ENCODE results near the gene DSTN.

The DSTN gene

DNA sequence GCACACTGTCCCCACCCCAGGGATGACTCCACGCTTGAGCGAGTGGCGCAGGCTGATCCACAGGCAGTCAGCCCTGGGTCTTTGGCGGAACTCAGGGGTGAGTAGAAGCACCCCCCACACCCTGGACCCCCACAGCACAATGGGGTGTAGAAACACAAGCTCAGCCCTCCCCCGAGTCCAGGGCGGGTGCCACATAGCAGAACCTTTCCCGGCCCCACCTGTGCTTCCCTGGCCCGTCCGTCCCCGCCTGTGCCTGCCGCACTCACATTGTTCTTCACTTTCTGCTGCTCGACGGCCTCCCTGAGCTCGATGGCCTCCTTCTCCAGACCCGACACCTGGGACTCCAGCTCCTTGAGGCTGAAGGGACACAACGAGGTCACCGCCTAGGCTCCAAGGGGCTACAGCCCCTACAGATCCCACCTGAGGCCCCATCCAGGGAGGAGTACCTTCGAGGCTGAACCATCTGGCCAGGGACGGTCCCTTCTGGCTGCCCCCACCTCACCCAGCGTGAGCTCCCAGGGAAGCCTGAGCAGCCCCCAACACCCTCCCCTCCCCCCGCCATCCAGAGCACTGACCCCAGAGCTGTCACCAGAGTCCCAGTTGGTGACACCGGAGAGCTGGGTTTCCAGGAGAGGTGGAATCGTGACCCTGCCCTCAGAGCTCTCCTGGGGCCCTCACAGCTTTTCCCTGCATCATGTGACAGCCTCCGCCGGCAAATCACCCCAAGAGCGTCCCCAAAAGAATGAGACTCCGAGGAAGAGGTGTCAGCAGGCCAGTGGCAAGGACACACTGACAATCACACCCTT is 55.6 kb downstream of the DSTN start:
- DNase-seq (ENCODE audit: low spot score): no peak

DNA sequence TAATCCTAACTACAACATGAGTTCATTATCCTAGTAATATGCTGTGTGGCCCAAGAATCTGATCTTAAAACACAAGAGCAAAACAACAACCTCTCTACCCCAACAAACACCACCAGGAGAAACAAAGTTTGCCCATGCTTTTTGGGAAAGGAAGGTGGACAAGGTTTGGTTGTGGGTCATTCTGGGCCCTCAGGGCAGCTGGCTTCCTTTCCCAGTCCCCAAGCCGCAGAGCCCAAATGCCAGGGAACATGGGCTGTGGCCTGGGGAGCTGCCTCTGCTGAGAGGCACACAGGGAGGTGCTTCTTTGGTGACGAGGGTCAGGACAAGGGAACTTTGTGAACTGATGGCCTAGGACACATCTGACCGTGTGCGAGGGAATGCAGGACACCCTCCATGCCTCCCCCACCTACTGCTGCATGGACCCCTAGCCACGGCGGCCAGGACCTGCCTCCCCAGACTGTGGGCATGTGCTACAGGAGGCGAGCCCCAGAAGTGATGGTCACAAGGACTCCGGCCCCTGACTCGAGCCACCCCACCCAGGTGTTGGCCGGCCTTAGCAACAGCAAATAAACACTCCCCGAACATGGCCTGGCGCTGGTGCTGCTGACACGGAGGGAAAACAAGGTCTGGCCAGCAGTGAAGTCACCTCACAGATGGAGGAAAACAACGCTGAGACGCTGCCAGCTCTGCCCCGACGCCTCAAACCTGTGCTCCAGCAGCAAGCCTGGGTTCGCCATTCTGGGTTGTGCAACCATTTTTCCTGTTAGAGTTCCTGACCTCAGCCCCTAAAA is 56.5 kb downstream of the DSTN start:
- DNase-seq (ENCODE audit: low spot score): no peak

DNA sequence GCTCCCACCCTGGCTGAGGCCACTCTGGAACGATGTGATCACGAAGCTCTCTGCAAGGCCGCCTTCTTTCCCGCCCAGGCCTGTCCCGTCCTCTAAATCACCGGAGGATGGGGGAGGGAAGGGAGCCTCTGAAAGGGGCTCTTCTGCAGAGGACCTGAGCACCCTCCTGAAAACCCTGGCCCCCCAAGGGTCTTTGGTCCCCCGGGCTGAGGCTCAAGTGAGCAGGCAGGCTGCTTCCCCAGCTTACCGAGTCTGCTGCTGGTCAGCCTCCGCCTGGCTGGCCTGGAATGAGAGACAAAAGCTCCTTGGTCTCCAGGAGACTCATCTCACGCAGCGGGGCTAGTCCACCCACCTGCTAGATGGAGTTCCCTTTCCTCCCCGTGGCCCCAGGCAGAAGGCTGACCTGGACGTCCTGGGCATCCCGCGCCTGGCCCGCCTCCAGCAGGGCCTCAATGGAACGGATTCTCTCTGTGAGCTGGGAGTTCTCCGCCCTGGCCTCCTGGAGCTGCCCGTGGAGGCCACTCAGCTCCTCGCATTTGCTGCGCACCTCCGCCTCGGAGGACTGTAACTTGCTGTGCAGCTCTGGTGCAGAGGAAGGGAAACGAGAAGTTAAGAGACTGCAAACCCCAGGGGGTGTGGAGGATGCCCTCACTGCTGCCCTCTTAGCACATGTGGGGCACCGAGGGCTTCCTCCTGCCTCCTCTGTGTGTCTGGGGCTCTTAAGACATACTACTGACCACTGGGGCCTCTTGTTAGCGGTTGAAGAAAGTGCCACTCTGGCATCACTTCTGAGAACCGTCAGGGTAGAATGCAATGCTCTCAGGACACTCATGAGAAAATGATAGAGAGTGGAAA is 57.5 kb downstream of the DSTN start:
- DNase-seq (ENCODE audit: low spot score): no peak

DNA sequence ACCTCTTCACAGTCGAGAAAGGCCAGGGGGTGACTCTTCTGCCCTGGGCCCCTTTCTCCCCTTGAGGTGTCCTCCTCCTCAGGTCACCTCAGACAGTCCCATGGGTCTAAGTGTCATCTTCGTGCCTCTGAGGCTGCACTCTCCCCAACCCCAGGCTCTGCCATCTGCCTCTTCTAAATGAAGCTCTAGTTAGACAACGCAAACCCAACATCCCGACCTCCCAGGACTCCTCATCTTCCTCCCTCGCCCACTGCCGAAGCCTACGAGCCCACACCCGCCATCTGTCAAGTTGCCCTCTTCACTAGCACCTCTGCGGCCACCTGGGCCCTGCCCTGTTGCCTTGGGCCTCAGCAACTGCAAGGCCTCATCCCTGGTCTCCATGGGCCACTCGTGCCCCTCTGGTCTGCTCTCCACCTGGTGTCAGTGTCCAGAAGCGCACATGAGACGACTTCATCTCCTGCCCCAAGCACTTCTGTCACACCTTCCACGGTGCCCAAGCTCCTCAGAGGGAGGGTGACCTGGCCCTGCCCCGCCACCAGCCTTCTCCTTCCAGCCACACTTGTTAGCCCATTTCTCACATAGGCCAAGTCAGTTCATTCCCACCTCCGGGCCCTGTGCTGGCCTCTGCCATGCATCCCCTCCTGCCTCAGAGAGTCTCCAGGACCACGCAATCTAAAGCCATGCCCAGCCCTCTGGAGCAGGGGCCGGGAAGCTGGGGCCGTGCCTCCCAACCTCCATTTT is 58.4 kb downstream of the DSTN start:
- DNase-seq (ENCODE audit: low spot score): no peak

DNA sequence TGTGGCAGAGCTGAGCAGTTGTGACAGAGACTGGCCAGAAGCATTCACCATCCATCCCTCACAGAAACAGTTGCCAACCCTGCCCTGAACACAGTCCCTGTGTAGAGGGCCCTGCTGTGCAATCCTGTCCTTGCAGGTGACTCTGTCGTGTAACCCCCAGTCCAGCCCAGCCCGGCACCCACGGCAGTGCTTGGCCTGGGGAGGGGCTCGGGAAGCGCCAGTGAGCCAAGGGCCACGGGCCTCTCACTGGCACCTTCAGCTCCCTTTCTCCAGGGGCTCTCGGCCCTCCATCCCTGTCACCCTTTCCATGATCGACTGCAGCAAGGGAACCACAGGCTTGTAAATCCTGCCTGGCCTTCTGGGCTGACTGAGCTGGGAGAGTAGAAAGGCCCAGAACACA is 59.1 kb downstream of the DSTN start:
- no peak for DNase-seq (ENCODE audit: low spot score)

DNA sequence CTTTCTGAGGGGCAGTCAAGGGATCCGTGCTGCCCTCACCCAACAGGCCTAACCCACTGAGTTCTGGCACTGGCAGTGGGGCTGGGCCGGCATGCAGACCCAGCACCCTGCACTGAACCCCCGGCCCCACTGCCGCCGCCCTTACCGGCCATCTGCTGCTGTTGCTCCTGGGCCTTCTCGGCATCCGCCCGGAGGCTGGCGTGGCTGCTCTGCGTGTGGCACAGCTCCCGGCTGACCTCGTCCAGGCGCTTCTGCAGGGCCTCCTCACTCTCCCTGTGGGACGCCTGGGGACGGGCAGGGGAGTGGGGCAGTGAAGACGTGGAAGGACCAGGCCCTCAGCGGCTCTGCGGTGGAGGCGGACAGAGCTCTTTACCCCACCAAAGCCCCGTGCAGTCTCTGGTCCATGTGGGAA is 59.8 kb downstream of the DSTN start:
- no peak for DNase-seq (ENCODE audit: low spot score)

DNA sequence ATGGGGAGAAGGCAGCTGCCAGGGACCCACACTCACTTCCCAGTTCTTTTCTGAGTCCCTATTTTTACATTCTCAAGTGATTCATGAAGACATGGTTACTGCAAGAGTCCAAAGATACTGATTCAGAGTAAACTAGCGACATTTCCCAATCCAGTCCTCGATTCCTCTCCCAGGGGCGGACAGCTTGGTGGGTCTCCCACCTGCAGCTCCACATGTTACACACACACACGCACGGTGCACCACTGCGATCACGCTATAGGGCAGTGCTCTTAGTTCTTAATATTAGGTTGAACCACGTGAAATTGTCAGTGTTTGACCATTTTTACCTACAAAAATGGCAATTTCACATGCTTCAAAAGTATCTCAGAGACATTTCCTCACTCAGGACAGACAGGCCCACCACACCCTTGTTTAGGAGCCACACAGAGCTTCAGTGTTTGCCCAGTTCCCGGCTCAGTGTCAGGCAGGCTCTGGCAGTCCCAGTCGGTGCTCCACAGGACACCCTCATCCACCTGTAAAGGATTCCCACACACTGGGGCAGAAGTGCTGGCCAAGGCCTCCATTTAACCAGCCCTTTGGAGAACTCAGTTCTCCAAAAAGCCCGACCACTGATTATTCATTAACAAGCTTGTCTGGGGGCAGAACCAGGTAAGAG is 60.4 kb downstream of the DSTN start:
- no peak for DNase-seq (ENCODE audit: low spot score)

DNA sequence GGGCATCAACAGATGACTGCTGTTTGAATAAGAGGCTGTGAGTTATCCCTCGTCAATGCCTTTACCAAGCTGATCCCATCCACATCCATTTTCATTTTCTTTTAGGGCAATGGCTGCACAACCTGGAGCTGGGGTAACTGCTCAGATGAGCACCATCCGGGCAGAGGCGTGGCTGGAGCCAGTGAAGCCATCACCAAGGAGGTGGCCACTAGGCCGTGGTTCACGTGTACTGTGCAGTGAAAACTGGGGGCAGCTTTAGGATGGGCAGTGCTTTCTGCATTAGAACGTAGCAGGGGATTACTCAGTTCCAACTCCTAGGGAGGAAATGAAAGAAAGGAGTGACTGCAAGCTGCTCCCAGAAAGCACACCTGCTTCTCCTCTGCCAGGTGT is 60.9 kb downstream of the DSTN start:
- DNase-seq (ENCODE audit: low spot score): no peak

DNA sequence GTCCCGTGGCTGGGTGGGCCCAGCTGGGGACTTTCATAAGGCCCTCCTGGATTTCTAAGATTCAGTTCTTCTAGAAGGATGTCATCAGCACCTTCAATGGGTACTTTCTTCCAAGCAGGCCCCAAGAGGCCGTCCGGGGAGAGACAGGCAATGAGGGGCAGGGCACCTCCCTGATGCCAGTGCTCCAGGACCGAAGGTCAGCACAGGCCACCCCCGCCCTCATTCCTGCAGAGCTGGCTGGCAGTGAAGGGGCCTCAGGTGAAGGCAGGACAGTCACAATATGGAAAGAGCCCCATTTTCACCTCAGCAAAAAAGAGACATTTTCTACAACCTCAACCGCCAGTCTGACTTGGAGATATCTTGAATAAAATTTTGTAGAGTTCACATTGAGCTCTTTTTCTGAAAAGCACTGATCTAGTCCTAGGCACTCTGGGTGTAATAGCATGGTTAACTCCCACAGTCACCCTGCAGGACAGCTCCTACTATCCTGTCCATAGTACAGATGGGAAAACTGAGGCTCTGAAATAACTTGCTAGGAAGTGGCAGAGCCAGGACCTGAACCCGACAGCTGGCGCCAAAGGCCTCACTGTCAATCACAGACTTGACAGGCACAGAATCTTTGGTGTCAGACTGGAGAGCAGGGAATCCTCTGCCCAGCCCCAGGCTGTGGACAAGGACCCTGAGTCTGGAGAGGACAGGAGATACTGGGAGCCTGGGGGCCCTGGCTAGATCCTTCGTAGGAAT is 61.9 kb downstream of the DSTN start:
- DNase-seq (ENCODE audit: low spot score): no peak

DNA sequence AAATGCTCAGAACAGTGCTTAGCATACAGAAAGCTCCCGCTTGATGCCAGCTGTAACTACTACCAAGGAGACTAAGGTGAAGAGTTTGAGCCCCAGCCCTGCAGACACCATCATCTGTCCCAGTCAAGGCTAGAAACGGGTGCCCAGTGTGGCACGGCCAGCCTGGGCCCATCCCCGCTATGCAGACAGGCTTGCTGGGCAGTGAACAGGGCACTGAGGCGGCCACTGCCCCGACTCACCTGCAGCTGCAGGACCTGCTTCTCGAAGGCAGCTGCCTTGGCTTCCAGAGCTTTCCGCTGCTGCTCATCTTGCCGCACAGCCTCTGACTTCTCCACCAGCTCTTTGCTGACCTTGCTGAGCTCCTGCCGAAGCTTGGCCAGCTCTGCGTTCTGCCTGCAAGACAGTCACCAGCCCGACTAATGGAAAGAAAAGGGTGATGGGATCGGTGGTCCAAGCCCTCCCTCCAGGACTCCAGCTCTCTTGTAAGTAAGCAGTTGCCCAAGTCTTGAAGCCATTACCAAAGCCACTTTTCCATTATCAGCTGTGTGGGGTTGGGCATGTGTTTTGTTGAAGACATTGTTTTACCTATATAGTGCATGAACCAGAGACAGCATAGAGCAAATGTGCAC is 63.5 kb downstream of the DSTN start:
- DNase-seq (ENCODE audit: low spot score): no peak

DNA sequence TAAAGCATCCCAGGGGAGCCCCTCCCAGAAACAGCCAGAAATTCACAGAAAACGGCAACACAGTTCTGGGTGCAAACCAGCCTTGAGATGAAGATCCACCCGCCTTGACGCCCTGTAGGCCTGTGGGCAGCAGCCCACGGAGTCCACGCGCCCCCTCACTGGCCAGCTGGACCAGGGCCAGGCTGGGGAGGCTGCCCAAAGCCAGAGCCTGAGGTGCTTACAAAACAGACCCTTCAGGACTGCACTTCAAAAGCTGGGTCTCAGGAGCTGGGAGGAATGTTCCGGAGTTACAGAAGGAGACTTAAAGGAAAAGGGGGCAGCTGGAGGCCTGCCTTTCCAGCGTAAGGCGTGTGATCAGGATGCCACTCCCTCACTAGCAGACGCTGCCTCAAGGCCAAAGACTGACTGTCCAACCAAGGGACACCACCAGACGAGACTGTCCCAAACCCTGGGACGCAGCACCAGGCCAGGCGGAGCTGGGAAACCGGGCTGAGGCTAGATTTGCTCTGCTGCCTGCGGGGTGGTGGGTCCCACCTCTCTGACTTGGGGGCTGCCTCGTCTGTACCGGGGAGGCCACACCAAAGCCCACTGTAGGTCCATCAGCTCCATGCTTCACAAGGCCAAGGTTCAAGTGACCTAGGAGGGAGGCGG is 64.1 kb downstream of the DSTN start:
- DNase-seq (ENCODE audit: low spot score): no peak

DNA sequence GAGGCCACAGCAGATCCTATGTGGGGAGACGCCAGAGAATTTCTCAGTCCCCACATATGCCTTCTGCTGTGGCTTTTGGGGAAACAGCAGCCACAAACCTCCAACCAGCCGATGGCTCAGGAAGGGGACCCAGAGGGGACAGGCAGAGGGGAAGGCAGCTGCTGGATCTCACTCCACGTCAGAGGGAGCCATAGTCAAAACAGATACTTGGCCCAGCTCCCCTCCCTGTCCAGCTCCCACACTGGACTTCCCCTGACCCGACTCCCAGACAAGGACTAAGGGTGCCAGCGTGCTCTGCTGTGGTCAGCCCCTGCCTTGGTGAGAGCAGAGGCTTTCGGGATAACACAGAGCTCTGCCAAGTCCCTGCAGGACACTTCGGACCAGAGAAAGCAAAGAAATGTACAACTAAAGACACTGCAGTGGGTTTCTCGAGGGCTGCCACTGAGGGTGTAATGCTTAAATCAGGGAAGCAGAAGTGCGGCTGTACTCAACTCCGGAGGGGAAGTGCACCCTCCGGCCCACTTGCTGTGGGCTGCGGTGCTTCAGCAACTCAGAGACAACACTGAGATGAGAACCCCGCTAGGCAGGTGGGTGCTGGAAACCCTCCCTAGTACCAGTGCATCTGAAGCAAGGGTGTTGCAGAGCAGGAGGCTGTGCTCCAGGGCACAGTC is 64.9 kb downstream of the DSTN start:
- no peak for DNase-seq (ENCODE audit: low spot score)

DNA sequence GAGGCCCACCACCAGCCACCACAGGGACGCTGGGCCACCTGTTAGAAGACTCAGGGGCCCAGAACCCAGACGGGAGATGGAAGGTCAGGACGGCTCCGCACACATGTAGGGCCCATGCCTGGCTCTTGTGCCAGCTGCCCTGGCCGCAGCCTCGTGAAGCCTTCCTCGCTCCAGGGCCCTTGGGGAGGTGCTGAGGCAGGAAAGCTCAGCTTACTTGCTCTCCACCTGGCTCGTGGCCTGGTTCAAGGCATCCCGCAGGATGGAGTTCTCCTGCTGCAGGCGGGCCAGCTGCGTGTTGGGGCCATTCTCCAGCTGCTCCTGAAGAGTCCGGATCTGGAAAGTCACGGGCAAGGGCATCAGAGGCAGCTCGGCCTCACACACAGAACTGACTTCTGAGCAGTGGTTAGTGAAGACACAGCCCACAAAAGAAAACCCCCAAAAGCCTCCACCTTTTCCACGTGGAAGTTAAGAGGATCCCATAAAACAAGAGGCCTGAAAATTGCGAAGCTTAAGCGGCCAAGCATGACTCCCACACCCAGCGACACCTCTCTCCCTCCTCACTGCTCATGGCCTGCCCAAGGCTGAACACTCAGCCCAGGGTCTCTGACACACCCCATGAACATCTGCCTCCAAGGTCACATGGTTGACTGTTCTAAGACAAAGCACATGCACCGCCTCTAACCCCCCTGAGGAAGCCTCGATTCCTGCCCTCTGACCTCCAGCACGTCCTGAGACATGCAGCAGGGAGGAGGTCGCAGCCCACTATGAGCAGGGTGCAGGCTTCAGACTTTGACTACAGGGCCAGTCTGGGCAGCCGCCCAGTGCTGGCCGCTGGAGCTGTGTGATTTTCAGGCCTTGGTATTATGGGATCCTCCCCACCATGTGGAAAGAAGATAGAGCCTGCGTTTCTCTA is 65.7 kb downstream of the DSTN start:
- no peak for DNase-seq (ENCODE audit: low spot score)

DNA sequence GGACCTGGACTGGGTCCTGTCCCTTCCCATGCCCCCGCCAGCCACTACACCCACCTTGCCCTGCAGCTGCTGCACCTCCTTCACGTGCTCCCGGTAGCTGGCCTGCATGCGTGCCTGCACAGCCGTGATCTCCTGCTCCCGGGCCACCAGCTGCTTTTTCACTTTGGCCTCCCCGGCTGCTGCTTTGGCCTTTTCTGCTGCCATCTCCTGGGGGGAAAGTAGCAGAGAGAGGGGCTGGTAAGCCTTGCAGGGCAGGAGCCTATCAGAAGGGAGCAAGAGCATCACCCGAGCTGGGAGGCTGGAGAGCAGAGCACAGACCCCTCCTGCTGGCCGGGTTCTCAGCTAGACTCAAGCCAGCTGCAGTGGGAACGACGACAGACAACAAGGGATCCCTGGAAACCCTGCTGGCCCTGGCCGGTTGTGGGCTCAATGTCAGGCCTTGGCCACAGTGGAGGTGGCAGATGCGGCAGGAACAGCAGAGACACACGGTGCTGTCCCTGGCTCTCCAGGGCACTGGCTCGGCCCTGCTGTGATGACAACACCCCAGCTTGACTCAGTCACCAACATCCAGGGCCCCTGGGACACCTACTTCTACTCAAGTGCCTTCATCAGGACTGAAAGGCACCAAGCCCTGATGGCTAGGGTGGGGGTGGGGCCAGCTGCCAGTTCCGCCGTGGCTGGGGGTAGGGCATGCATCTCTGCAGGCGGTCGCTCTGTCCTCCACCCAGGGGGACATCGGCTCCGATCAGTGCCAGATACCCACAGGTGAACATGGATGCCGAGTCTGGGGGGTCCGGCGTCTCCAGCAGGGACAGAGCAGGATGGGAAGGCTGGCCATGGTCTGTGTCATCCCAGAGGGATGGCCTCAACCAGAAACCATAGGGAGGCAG is 66.9 kb downstream of the DSTN start:
- DNase-seq (ENCODE audit: low spot score): no peak

DNA sequence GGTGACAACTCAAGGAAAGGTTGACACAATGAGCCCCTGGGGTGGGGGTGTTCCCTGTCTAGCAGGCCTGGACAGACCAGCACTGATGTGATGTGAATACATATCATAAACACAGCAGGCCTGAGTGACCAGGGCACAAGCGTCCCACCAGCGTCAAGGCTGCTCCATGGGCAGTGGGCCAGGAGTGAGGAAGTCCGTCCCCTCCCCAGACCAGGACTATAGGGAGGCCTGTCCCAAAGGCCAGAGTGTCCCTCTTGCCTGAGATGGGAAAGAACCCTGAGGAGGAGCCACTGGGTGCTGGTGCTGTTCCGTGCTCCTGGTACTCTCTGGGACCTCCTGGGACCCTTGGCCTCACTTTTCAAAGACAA is 67.5 kb downstream of the DSTN start:
- no peak for DNase-seq (ENCODE audit: low spot score)

DNA sequence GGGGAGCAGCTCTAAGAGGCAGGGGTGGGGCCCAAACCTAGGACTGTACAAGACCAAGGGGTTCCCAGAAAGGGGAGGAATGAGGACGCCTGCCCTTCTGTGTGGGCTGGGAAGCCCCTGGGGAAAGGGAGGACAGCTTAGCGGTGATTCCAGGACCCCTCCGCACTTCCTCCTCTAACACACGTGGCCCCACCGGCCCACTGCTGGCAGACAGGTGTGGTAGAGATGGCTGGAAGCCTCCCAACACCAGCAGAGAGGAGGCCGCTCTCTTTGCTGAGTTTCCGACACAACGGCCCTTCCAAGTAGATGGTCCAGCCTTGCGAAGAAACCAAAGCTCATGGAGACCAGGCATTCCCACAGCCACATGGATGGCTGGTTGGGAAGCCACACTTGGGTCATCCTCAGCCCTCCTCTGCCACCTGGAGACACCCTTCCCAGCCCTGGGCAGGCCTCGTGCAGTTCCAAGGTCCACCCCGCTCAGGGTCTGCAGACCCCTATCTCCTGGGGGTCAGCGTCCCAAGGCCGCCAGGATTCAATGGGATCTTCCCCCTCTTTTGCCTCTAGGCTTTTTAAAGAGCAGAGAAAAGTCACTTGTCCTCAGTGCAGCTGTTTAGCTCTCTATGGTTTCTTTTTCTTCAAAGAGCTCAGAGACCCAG is 68.2 kb downstream of the DSTN start:
- DNase-seq (ENCODE audit: low spot score): no peak

All from RKO (cell line).